Measurements from ENCODE around the gene CASP8AP2. TPM values are rescaled to one million over a fixed set of nuclear protein-coding genes. Genes with fewer than 3 reads are reported as not detected.

CASP8AP2 gene
- total and polyA plus RNA-seq, 9 of the 15 experiments (the other 6 are each of a cell fraction or from before 2014, with no cell fraction given), result 10.6 to 30.0 (median 19.1) TPM

DNA sequence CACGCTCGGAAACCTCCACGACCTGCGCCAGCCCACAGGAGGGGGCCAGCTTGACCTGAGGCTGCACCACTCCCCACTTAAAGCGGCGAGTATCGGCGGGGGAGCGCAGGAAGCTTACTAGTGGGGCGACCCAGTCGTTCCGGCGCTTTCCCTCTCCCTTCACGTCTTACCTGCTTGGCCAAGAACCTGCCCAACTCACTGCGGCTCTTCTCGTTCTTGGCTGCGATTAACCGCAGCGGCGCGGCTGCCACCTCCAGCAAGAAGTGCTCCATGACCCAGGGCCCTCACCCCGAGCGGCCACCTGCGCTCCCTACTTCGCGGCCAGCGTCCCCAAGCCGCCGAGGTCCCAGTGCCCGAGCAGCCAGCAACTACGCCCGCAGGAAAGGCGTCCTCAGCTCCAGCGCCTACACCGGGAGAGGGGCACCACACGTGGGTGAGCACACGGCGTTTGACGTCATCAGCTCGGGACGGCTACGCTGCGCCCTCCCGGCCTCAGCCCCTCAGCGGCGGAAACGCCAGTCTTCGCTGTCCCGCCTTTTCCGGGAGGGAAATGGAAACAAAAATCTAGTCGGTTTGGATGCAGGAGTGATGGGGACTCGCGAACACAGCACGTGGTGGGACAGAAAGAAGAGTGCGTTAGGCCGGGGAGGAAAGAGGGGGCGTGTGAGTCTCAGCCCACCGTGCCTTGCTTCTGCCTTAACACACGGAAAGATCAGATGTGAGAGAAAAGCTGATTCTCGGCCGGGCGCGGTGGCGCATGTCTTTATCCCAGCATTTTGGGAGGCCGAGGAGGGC lies 10.1 kb upstream of the CASP8AP2 start, which contains the start of gene MDN1 (continued):
- TF ChIP-seq NONO (IDR thresholded peaks at IDR 0.05; ENCODE audit: low read depth in 2 of 2, low read length in 1 of 2) (no peak), ZNF764 (CRISPR knock-in tag; IDR thresholded peaks at IDR 0.05; ENCODE audit: low read depth) (no peak), SMARCA4 (IDR thresholded peaks at IDR 0.05) (no peak), MTA3 (IDR thresholded peaks at IDR 0.05; ENCODE audit: borderline replicate concordance) (peak; percentile 63), TBP (optimal IDR thresholded peaks at IDR 0.05; ENCODE audit: low read depth, low read length) (peak; percentile 80), ZC3H8 (IDR thresholded peaks at IDR 0.05) (0 out of 2 replicates have a peak, but pooled peaks have one; percentile 63), L3MBTL2 (IDR thresholded peaks at IDR 0.05) (peak; percentile 94), ZNF41 (CRISPR knock-in tag; conservative IDR thresholded peaks at IDR 0.05) (no peak), FIP1L1 (IDR thresholded peaks at IDR 0.05; ENCODE audit: low read depth, low read length, poor library complexity, severe bottlenecking) (peak; percentile 27), SUPT5H (IDR thresholded peaks at IDR 0.05) (peak; percentile 92), HDGF (IDR thresholded peaks at IDR 0.05) (no peak), CSDE1 (IDR thresholded peaks at IDR 0.05) (peak in 1 of 2 experiments; percentile 66; a peak in 2 of 4 replicates), ELF1 (tag; IDR thresholded peaks at IDR 0.05) (peak; percentile 67), CBFA2T3 (IDR thresholded peaks at IDR 0.05) (no peak), ETV5 (CRISPR knock-in tag; IDR thresholded peaks at IDR 0.05; ENCODE audit: low read depth) (no peak; the same call in 1 of the 2 replicates)
- TF ChIP-seq, protein P1, sequence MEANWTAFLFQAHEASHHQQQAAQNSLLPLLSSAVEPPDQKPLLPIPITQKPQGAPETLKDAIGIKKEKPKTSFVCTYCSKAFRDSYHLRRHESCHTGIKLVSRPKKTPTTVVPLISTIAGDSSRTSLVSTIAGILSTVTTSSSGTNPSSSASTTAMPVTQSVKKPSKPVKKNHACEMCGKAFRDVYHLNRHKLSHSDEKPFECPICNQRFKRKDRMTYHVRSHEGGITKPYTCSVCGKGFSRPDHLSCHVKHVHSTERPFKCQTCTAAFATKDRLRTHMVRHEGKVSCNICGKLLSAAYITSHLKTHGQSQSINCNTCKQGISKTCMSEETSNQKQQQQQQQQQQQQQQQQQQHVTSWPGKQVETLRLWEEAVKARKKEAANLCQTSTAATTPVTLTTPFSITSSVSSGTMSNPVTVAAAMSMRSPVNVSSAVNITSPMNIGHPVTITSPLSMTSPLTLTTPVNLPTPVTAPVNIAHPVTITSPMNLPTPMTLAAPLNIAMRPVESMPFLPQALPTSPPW (CRISPR knock-in tag; IDR thresholded peaks at IDR 0.05), result peak; percentile 80
- TF ChIP-seq, protein P2, sequence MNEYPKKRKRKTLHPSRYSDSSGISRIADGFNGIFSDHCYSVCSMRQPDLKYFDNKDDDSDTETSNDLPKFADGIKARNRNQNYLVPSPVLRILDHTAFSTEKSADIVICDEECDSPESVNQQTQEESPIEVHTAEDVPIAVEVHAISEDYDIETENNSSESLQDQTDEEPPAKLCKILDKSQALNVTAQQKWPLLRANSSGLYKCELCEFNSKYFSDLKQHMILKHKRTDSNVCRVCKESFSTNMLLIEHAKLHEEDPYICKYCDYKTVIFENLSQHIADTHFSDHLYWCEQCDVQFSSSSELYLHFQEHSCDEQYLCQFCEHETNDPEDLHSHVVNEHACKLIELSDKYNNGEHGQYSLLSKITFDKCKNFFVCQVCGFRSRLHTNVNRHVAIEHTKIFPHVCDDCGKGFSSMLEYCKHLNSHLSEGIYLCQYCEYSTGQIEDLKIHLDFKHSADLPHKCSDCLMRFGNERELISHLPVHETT (CRISPR knock-in tag; conservative IDR thresholded peaks at IDR 0.05 in 1 of 2, IDR thresholded peaks at IDR 0.05 in 1 of 2), result peak in 1 of 2 experiments; percentile 62; a peak in 1 of 4 replicates
- TF ChIP-seq, protein P3, sequence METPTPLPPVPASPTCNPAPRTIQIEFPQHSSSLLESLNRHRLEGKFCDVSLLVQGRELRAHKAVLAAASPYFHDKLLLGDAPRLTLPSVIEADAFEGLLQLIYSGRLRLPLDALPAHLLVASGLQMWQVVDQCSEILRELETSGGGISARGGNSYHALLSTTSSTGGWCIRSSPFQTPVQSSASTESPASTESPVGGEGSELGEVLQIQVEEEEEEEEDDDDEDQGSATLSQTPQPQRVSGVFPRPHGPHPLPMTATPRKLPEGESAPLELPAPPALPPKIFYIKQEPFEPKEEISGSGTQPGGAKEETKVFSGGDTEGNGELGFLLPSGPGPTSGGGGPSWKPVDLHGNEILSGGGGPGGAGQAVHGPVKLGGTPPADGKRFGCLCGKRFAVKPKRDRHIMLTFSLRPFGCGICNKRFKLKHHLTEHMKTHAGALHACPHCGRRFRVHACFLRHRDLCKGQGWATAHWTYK (CRISPR knock-in tag; IDR thresholded peaks at IDR 0.05), result 0 out of 2 replicates have a peak, but pooled peaks have one; percentile 50
- TF ChIP-seq, protein P4, sequence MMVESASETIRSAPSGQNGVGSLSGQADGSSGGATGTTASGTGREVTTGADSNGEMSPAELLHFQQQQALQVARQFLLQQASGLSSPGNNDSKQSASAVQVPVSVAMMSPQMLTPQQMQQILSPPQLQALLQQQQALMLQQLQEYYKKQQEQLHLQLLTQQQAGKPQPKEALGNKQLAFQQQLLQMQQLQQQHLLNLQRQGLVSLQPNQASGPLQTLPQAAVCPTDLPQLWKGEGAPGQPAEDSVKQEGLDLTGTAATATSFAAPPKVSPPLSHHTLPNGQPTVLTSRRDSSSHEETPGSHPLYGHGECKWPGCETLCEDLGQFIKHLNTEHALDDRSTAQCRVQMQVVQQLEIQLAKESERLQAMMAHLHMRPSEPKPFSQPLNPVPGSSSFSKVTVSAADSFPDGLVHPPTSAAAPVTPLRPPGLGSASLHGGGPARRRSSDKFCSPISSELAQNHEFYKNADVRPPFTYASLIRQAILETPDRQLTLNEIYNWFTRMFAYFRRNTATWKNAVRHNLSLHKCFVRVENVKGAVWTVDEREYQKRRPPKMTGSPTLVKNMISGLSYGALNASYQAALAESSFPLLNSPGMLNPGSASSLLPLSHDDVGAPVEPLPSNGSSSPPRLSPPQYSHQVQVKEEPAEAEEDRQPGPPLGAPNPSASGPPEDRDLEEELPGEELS (CRISPR knock-in tag; IDR thresholded peaks at IDR 0.05; ENCODE audit: borderline replicate concordance), result 0 out of 2 replicates have a peak, but pooled peaks have one; percentile 67
- TF ChIP-seq, protein P5, sequence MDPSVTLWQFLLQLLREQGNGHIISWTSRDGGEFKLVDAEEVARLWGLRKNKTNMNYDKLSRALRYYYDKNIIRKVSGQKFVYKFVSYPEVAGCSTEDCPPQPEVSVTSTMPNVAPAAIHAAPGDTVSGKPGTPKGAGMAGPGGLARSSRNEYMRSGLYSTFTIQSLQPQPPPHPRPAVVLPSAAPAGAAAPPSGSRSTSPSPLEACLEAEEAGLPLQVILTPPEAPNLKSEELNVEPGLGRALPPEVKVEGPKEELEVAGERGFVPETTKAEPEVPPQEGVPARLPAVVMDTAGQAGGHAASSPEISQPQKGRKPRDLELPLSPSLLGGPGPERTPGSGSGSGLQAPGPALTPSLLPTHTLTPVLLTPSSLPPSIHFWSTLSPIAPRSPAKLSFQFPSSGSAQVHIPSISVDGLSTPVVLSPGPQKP (CRISPR knock-in tag; IDR thresholded peaks at IDR 0.05), result no peak

Measured in K562 (cell line).